SK-N-SH treated with all-trans-retinoic acid at 6 μM for 48 hours (cell line): ENCODE data around the gene FHIP2A.

Experiments used
- ARNTL ChIP-seq: fragments of 450-650 bp; formaldehyde crosslinking; IDR thresholded peaks from 2 replicates; pipeline ENCODE4 v1.5.0; 2020; ENCODE audit warnings: low read depth, mild to moderate bottlenecking, moderate library complexity, borderline replicate concordance
- BACH2 ChIP-seq: fragments of 250-450 bp; sonication (Bioruptor Pico); IDR thresholded peaks from 2 replicates; pipeline ENCODE4 v1.9.0; 2021; ENCODE audit warnings: mild to moderate bottlenecking, borderline replicate concordance
- CSDC2 ChIP-seq: fragments of 250-450 bp; sonication (Bioruptor Pico); IDR thresholded peaks from 2 replicates; pipeline ENCODE4 v1.5.0; 2020; ENCODE audit warnings: mild to moderate bottlenecking, moderate library complexity
- CSRNP3 ChIP-seq: fragments of 250-450 bp; sonication (Bioruptor Pico); IDR thresholded peaks from 2 replicates; pipeline ENCODE4 v1.5.1; 2021; ENCODE audit warnings: mild to moderate bottlenecking, moderate library complexity
- GLIS3 ChIP-seq: fragments of 250-450 bp; sonication (Bioruptor Pico); IDR thresholded peaks from 2 replicates; pipeline ENCODE4 v1.5.0; 2020; ENCODE audit warnings: mild to moderate bottlenecking, moderate library complexity
- ISL1 ChIP-seq: fragments of 250-450 bp; sonication (Bioruptor Pico); IDR thresholded peaks from 2 replicates; pipeline ENCODE4 v2.1.2; 2022; ENCODE audit warnings: mild to moderate bottlenecking, moderate library complexity
- OSR1 ChIP-seq: fragments of 250-450 bp; sonication (Bioruptor Pico); IDR thresholded peaks from 2 replicates; pipeline ENCODE4 v1.8.0; 2022; ENCODE audit warnings: moderate library complexity, mild to moderate bottlenecking, inconsistent platforms
- PATZ1 ChIP-seq: fragments of 250-450 bp; sonication (Bioruptor Pico); IDR thresholded peaks from 2 replicates; pipeline ENCODE4 v1.8.0; 2020; ENCODE audit warnings: mild to moderate bottlenecking, moderate library complexity, borderline replicate concordance
- RARB ChIP-seq: fragments of 250-450 bp; sonication (Bioruptor Pico); IDR thresholded peaks from 2 replicates; pipeline ENCODE4 v1.8.0; 2021; ENCODE audit warnings: mild to moderate bottlenecking, moderate library complexity
- TCF4 ChIP-seq: fragments of 250-450 bp; sonication (Bioruptor Pico); IDR thresholded peaks from 2 replicates; pipeline ENCODE4 v1.8.0; 2021; ENCODE audit warnings: mild to moderate bottlenecking, moderate library complexity, borderline replicate concordance
- TSHZ2 ChIP-seq: fragments of 250-450 bp; sonication (Bioruptor Pico); IDR thresholded peaks from 2 replicates; pipeline ENCODE4 v1.5.0; 2020; ENCODE audit warnings: mild to moderate bottlenecking, moderate library complexity
- ZFP3 ChIP-seq: fragments of 250-450 bp; sonication (Bioruptor Pico); IDR thresholded peaks from 2 replicates; pipeline ENCODE4 v1.5.0; 2020; ENCODE audit warnings: mild to moderate bottlenecking, moderate library complexity

- TF ChIP-seq BACH2 (CRISPR knock-in tag) (no peak), PATZ1 (CRISPR knock-in tag) (no peak), ARNTL (CRISPR knock-in tag) (no peak), TSHZ2 (CRISPR knock-in tag) (no peak), ZFP3 (CRISPR knock-in tag) (no peak), OSR1 (no peak), GLIS3 (CRISPR knock-in tag) (no peak), ISL1 (CRISPR knock-in tag) (0 out of 2 replicates have a peak, but pooled peaks have one; percentile 16), TCF4 (CRISPR knock-in tag) (no peak), CSDC2 (CRISPR knock-in tag) (0 out of 2 replicates have a peak, but pooled peaks have one; percentile 20), RARB (CRISPR knock-in tag) (no peak), CSRNP3 (CRISPR knock-in tag) (no peak)
Measured at GRCh38 chr10:114829160-114829909, 7.8 kb downstream of the FHIP2A start.
